Psoas muscle (tissue), 8 donors: ENCODE data around the gene RASSF3. TPM values are rescaled to one million over a fixed set of nuclear protein-coding genes. Genes with fewer than 3 reads are reported as not detected.

Source experiments
- ATAC-seq, 4 donors: fragments of 200-7000 bp; cut with Tn5 transposase; one replicate each; pipeline ENCODE4 v1.9.1; 2020; ENCODE audit warnings: moderate library complexity in 3 of 4, mild to moderate bottlenecking in 2 of 4
- DNase-seq, 2 donors: peaks; one replicate each; pipeline ENCODE4 v3.0.0-alpha.2; 2020
- H3K27ac ChIP-seq: fragments of 200-600 bp; one replicate; pipeline ENCODE4 v1.8.0; 2022
- H3K27me3 ChIP-seq, 3 donors: fragments of 200-600 bp in 1 of 3; one replicate each; pipeline versions ENCODE4 v1.6.1 to v1.8.0; 2013 to 2022; ENCODE audit warnings: low read length in 2 of 3, mild to moderate bottlenecking in 2 of 3, moderate library complexity in 1 of 3; ENCODE audit not compliant: insufficient read depth in 3 of 3
- H3K36me3 ChIP-seq, 2 donors: fragments of 200-600 bp in 1 of 2; one replicate each; pipeline versions ENCODE4 v1.6.1 to v1.8.0; 2013 to 2022; ENCODE audit warnings: low read depth in 1 of 2, mild to moderate bottlenecking in 1 of 2, moderate library complexity in 1 of 2; ENCODE audit not compliant: insufficient read depth in 1 of 2
- H3K4me1 ChIP-seq: fragments of 200-600 bp; one replicate; pipeline ENCODE4 v1.8.0; 2022
- H3K4me3 ChIP-seq: fragments of 200-600 bp; one replicate; pipeline ENCODE4 v1.8.0; 2022; ENCODE audit warnings: mild to moderate bottlenecking
- H3K9me3 ChIP-seq: fragments of 200-600 bp; one replicate; pipeline ENCODE4 v1.8.0; 2022
- CTCF ChIP-seq: fragments of 200-600 bp; IDR thresholded peaks from one replicate; pipeline ENCODE4 v1.8.0; 2022; ENCODE audit warnings: antibody characterized with exemption
- WGBS, 3 donors: extraction: QIAGEN DNeasy Blood & Tissue Kit; methylation state at CpG; one replicate each; pipeline versions ENCODE4 v1.1.6 to v1.1.7; 2013; 5-methylcytosine and 5-hydroxymethylcytosine counted together
- intact Hi-C, 2 donors: fragments of 100-400 bp; cut with DNase I; formaldehyde crosslinking; loops; one replicate each; pipeline versions ENCODE4 v1.11.0 to v1.14.2; 2022
- polyA plus RNA-seq, 3 donors: library from polyadenylated mRNA; stranded (reverse); fragments of 200-250 nt; gene quantifications; one replicate each; pipeline ENCODE4 v1.2.3, GENCODE V29; 2013
- total RNA-seq, 4 donors: library from RNA; stranded (reverse); fragmentation: NEBNext Ultra II Directional in 2 of 4; extraction: Animal tissue kit (Norgen Biotek cat#: 25700) in 2 of 4; gene quantifications; one replicate each; pipeline versions ENCODE4 v1.2.1 to v1.2.4, GENCODE V29; 2021 to 2023
- donor health status: healthy with polysubstance abuse.
- donor health status: DM: no; HTN: no; CAD: no; lungs with moderate emphysema.
- donor health status: Bipolar disorder and iron deficiency.
- donor health status: healthy.
- donor health status: DM: yes; HTN: yes; CAD: no.
- donor health status: DM: no; HTN: no; CAD: no.
- donor health status: DM: no; HTN: no; CAD: no.
- donor health status: DM: yes; HTN: yes; CAD: no.

Gene RASSF3
- total and polyA plus RNA-seq, 7 donors = 4.9 to 30.6 (median 14.5) TPM

GRCh38 chr12:64663015-64663414 lies 52.7 kb downstream of the RASSF3 start:
- Histone ChIP-seq H3K36me3 (no peaks in the 10 kb centered on the region), H3K27me3 (no peaks in the 10 kb centered on the region), H3K4me1 (peaks cover 33% of the 10 kb centered on the region), H3K27ac (no peak overlapping the region), H3K9me3 (no peaks in the 10 kb centered on the region), H3K4me3 (no peak overlapping the region)
- no peak for TF ChIP-seq CTCF
- intact Hi-C loops = loop anchor here in 1 of 2 donors (5.0 kb wide), 1 partner anchor 36 kb away; no protein-coding TSS in a partner anchor
- DNase-seq (no peak), ATAC-seq (no peak)
- 83 to 93% (median 90%) methylated on average over 5 of the region's 5 CpGs for WGBS, 3 donors

GRCh38 chr12:64665514-64665913 lies 55.2 kb downstream of the RASSF3 start:
- DNase-seq = no peak
- no peak overlapping the region for H3K4me3 ChIP-seq
- peaks cover 33% of the 10 kb centered on the region for H3K4me1 ChIP-seq
- H3K9me3 ChIP-seq = no peaks in the 10 kb centered on the region
- peak in 1 of 4 donors; percentile 36 for ATAC-seq
- no peaks in the 10 kb centered on the region for H3K36me3 ChIP-seq
- intact Hi-C loops = no loop called here
- no peak overlapping the region for H3K27ac ChIP-seq
- no peak for TF ChIP-seq CTCF
- 53 to 74% (median 69%) methylated on average over 4 of the region's 4 CpGs for WGBS, 3 donors
- no peaks in the 10 kb centered on the region for H3K27me3 ChIP-seq

- WGBS, 3 donors = 50 to 61% (median 56%) methylated on average over 3 of the region's 3 CpGs
- H3K4me3 ChIP-seq = no peak overlapping the region
- intact Hi-C loops = no loop called here
- DNase-seq (no peak), ATAC-seq (no peak)
- H3K9me3 ChIP-seq = no peaks in the 10 kb centered on the region
- no peaks in the 10 kb centered on the region for H3K36me3 ChIP-seq
- peaks cover 33% of the 10 kb centered on the region for H3K4me1 ChIP-seq
- no peaks in the 10 kb centered on the region for H3K27me3 ChIP-seq
- H3K27ac ChIP-seq = no peak overlapping the region
- TF ChIP-seq CTCF = no peak
Observed at GRCh38 chr12:64666054-64666914, 56.0 kb downstream of the RASSF3 start.

GRCh38 chr12:64667793-64668192 lies 57.5 kb downstream of the RASSF3 start:
- Histone ChIP-seq H3K4me1 (peaks cover 37% of the 10 kb centered on the region), H3K9me3 (no peaks in the 10 kb centered on the region), H3K4me3 (no peak overlapping the region), H3K36me3 (no peaks in the 10 kb centered on the region), H3K27me3 (no peaks in the 10 kb centered on the region), H3K27ac (no peak overlapping the region)
- intact Hi-C loops = no loop called here
- TF ChIP-seq CTCF = no peak
- 90 to 95% (median 90%) methylated on average over 2 of the region's 2 CpGs for WGBS, 3 donors
- ATAC-seq (no peak), DNase-seq (no peak)
